OCI-LY3 (cell line): ENCODE measurements around the gene KDM4B.

Experiments
- H2AFZ ChIP-seq: fragments of 200-600, 300-600 bp; shearing (Covaris generic); 2 replicates; pipeline ENCODE4 v1.6.0; 2014; ENCODE audit warnings: antibody characterized with exemption, low read depth, low read length
- H3K27ac ChIP-seq: fragments of 200-600, 300-600 bp; sonication (generic); 2 replicates; pipeline ENCODE4 v1.5.1; 2014; ENCODE audit warnings: mild to moderate bottlenecking, low read length, moderate library complexity, mixed read lengths
- H3K27me3 ChIP-seq: fragments of 200-600, 300-600 bp; sonication (generic); 2 replicates; pipeline ENCODE4 v1.6.1; 2014; ENCODE audit warnings: low read depth, low read length, mixed read lengths
- H3K36me3 ChIP-seq: fragments of 200-600, 300-600 bp; sonication (generic); replicated peaks from 2 replicates; pipeline ENCODE3; 2014; ENCODE audit warnings: low read depth, low read length, mixed read lengths
- H3K4me1 ChIP-seq: fragments of 300-600, 200-600 bp; sonication (generic); 2 replicates; pipeline ENCODE4 v1.6.1; 2014; ENCODE audit warnings: low read length, mixed read lengths
- H3K4me2 ChIP-seq: fragments of 200-600, 300-600 bp; sonication (generic); 2 replicates; pipeline ENCODE4 v1.6.1; 2014; ENCODE audit warnings: low read length, mixed read lengths
- H3K4me3 ChIP-seq: fragments of 300-600, 200-600 bp; sonication (generic); 2 replicates; pipeline ENCODE4 v1.5.1; 2014; ENCODE audit warnings: antibody characterized with exemption, mild to moderate bottlenecking, low read length, moderate library complexity
- H3K79me2 ChIP-seq: fragments of 300-600, 200-600 bp; shearing (Covaris generic); 2 replicates; pipeline ENCODE4 v1.6.1; 2014; ENCODE audit warnings: mild to moderate bottlenecking, low read length, mixed read lengths
- H3K9ac ChIP-seq: fragments of 300-600, 200-600 bp; shearing (Covaris generic); 2 replicates; pipeline ENCODE4 v1.6.0; 2014; ENCODE audit warnings: mild to moderate bottlenecking, low read length, moderate library complexity
- H3K9me3 ChIP-seq: fragments of 200-600, 300-600 bp; shearing (Covaris generic); 2 replicates; pipeline ENCODE4 v1.6.1; 2014; ENCODE audit warnings: low read length, mixed read lengths; ENCODE audit not compliant: insufficient read depth
- H4K20me1 ChIP-seq: fragments of 200-600, 300-600 bp; sonication (generic); 2 replicates; pipeline ENCODE4 v1.6.1; 2016; ENCODE audit warnings: low read length, mixed read lengths; ENCODE audit not compliant: insufficient read depth
- CTCF ChIP-seq: fragments of 200-600, 300-600 bp; sonication (generic); IDR thresholded peaks from 2 replicates; pipeline ENCODE4 v1.5.1; 2014; ENCODE audit warnings: antibody characterized with exemption, low read length, low read depth
- EZH2phosphoT487 ChIP-seq: fragments of 200-600 bp; shearing (Covaris generic); IDR thresholded peaks from 2 replicates; pipeline ENCODE4 v1.6.1; 2018; ENCODE audit warnings: antibody characterized with exemption, mixed run types, low read depth

Gene KDM4B

GRCh38 chr19:5152767-5153532 lies 184.0 kb downstream of the KDM4B start:
- H3K9ac ChIP-seq = no peak overlapping the region
- H3K4me1 ChIP-seq = no peaks in the 10 kb centered on the region
- H4K20me1 ChIP-seq = 0 out of 2 replicates have a peak, but pooled peaks cover 2% of the 10 kb centered on the region
- no peak overlapping the region for H2AFZ ChIP-seq
- H3K27ac ChIP-seq = no peak overlapping the region
- no peak overlapping the region for H3K4me3 ChIP-seq
- no peaks in the 10 kb centered on the region for H3K9me3 ChIP-seq
- TF ChIP-seq EZH2phosphoT487 = no peak
- no peaks in the 10 kb centered on the region for H3K79me2 ChIP-seq
- H3K27me3 ChIP-seq = no peaks in the 10 kb centered on the region
- no peak overlapping the region for H3K4me2 ChIP-seq
- H3K36me3 ChIP-seq = peaks cover 13% of the 10 kb centered on the region

GRCh38 chr19:5153601-5154128 lies 184.8 kb downstream of the KDM4B start:
- H3K4me1 ChIP-seq = no peaks in the 10 kb centered on the region
- TF ChIP-seq CTCF (no peak), EZH2phosphoT487 (no peak)
- no peaks in the 10 kb centered on the region for H4K20me1 ChIP-seq
- H3K4me3 ChIP-seq = no peak overlapping the region
- H2AFZ ChIP-seq = no peak overlapping the region
- no peak overlapping the region for H3K4me2 ChIP-seq
- peaks cover 13% of the 10 kb centered on the region for H3K36me3 ChIP-seq
- no peaks in the 10 kb centered on the region for H3K27me3 ChIP-seq
- H3K27ac ChIP-seq = no peak overlapping the region
- no peaks in the 10 kb centered on the region for H3K9me3 ChIP-seq
- H3K79me2 ChIP-seq = no peaks in the 10 kb centered on the region
- no peak overlapping the region for H3K9ac ChIP-seq

GRCh38 chr19:5154129-5154798 lies 185.4 kb downstream of the KDM4B start:
- Histone ChIP-seq H3K9ac (no peak overlapping the region), H3K4me2 (no peak overlapping the region), H3K27ac (no peak overlapping the region), H2AFZ (no peak overlapping the region), H3K4me1 (no peaks in the 10 kb centered on the region), H3K4me3 (no peak overlapping the region), H3K27me3 (no peaks in the 10 kb centered on the region), H3K79me2 (no peaks in the 10 kb centered on the region), H3K9me3 (no peaks in the 10 kb centered on the region), H3K36me3 (peaks cover 13% of the 10 kb centered on the region), H4K20me1 (no peaks in the 10 kb centered on the region)
- TF ChIP-seq EZH2phosphoT487 = no peak
- peak; percentile 55 for TF ChIP-seq CTCF

GRCh38 chr19:5154799-5155426 lies 186.0 kb downstream of the KDM4B start:
- H3K4me1 ChIP-seq = no peaks in the 10 kb centered on the region
- no peak overlapping the region for H3K27ac ChIP-seq
- no peaks in the 10 kb centered on the region for H3K79me2 ChIP-seq
- H3K9me3 ChIP-seq = no peaks in the 10 kb centered on the region
- H3K36me3 ChIP-seq = peaks cover 13% of the 10 kb centered on the region
- no peak overlapping the region for H3K9ac ChIP-seq
- no peaks in the 10 kb centered on the region for H4K20me1 ChIP-seq
- no peak for TF ChIP-seq CTCF
- no peak for TF ChIP-seq EZH2phosphoT487
- no peak overlapping the region for H3K4me2 ChIP-seq
- no peak overlapping the region for H3K4me3 ChIP-seq
- no peaks in the 10 kb centered on the region for H3K27me3 ChIP-seq
- no peak overlapping the region for H2AFZ ChIP-seq
